Neural crest cell (in vitro differentiated cells): ENCODE data around the gene EIF1AX. TPM values are rescaled to one million over a fixed set of nuclear protein-coding genes. Genes with fewer than 3 reads are reported as not detected.
A peak's percentile ranks its signal among the peaks of the same experiment; 100 is the strongest.

Experiments
- DNase-seq: peaks from one replicate; pipeline ENCODE4 v3.0.0; 2021; ENCODE audit warnings: low read depth, mixed read lengths, low spot score
- H3K27ac Mint-ChIP-seq: one replicate; pipeline ENCODE4 v1.8.0; 2021; ENCODE audit warnings: mild to moderate bottlenecking, mixed read lengths; ENCODE audit not compliant: unreplicated experiment
- H3K27me3 Mint-ChIP-seq: 2 replicates; pipeline ENCODE4 v1.8.0; 2021; ENCODE audit warnings: low read depth, mild to moderate bottlenecking, mixed read lengths
- H3K36me3 Mint-ChIP-seq: 2 replicates; pipeline ENCODE4 v1.8.0; 2021; ENCODE audit warnings: low read depth, mild to moderate bottlenecking, mixed read lengths
- H3K4me1 Mint-ChIP-seq: 2 replicates; pipeline ENCODE4 v1.8.0; 2021; ENCODE audit warnings: mixed read lengths
- H3K4me3 Mint-ChIP-seq: one replicate; pipeline ENCODE4 v1.8.0; 2021; ENCODE audit warnings: mild to moderate bottlenecking, mixed read lengths
- H3K9me3 Mint-ChIP-seq: 2 replicates; pipeline ENCODE4 v1.8.0; 2021; ENCODE audit warnings: mixed read lengths
- long read RNA-seq: library from polyadenylated mRNA; unstranded; transcript quantifications from one replicate; pipeline ENCODE4 v2.0.0, GENCODE V29; 2020
- total RNA-seq: library from RNA; stranded (reverse); gene quantifications from 2 replicates; pipeline ENCODE4 v1.2.1, GENCODE V29; 2021
- TF ChIP-seq, protein P1 (sequence below): fragments of 200-600 bp; sonication (generic); conservative IDR thresholded peaks from 2 replicates; pipeline ENCODE4 v1.5.0; 2021; ENCODE audit warnings: antibody characterized with exemption, mild to moderate bottlenecking

EIF1AX gene, protein sequence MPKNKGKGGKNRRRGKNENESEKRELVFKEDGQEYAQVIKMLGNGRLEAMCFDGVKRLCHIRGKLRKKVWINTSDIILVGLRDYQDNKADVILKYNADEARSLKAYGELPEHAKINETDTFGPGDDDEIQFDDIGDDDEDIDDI
- 109 and 119 TPM in 2 replicates for total RNA-seq
- long read RNA-seq, full-length matches to known transcripts, result 103 of 115 reads
- long read RNA-seq, partial matches to known transcripts, result 2 of 115 reads
- long read RNA-seq, other reads (novel, unspliced or antisense), result 10 of 115 reads

DNA sequence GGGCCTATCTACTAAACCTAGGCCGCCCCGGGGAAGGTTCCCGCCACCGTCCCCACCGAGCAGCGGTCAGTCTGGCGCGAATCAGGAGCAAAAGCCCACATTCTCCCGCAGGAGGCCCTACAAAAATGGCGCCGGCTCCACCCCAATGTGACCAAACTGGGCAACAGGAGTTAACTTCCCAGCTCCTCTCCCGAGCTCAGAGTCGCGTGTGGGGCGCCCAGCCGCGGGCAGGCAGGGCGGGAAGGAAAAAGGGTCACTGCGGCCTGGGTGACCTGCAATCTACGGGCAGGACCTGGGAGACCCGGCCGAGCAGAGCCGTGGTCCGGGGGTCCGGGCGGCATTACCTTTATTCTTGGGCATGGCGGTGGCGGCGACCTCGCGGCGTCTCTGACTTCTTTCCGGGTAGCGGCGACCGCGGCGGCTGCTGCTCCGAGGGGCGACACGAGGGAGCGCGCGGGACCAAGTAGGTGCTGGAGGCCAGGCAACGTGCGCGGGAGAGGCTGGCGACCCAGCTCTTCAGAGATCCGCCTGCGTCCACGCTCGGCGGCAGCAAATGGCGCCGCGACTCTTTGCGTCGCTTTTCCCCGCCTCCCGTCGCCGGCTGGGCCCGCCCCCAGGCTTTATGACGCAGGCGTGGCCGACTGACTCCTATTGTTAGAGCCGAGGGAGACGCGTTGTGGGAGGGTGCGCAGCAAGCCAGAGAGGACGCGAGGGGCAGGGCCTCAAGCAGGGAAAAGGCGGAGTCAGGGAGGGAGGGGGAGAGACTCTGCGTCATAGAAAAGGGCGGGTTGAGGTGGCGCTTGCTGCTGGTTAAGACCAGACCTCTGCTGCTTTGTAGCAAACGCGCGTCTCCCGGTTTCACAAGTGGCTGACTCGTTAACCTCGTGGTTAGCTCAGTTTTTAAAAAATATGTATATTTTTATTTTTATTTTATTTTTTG lies at the start of gene EIF1AX:
EIF1AX (minus strand) TSS at position 558 of the 940 bp plus-strand sequence; CDS start at position 360, 198 bp downstream.
- peak within 1 kb of the TSS; percentile 95 for H3K4me3 Mint-ChIP-seq
- H3K36me3 Mint-ChIP-seq, result peaks cover 10% of the 10 kb centered on the region
- H3K9me3 Mint-ChIP-seq, result peaks cover 3% of the 10 kb centered on the region
- TF ChIP-seq, protein P1, sequence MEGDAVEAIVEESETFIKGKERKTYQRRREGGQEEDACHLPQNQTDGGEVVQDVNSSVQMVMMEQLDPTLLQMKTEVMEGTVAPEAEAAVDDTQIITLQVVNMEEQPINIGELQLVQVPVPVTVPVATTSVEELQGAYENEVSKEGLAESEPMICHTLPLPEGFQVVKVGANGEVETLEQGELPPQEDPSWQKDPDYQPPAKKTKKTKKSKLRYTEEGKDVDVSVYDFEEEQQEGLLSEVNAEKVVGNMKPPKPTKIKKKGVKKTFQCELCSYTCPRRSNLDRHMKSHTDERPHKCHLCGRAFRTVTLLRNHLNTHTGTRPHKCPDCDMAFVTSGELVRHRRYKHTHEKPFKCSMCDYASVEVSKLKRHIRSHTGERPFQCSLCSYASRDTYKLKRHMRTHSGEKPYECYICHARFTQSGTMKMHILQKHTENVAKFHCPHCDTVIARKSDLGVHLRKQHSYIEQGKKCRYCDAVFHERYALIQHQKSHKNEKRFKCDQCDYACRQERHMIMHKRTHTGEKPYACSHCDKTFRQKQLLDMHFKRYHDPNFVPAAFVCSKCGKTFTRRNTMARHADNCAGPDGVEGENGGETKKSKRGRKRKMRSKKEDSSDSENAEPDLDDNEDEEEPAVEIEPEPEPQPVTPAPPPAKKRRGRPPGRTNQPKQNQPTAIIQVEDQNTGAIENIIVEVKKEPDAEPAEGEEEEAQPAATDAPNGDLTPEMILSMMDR, result no peak
- peaks cover 16% of the 10 kb centered on the region for H3K4me1 Mint-ChIP-seq
- DNase-seq, result peak; percentile 81
- H3K27ac Mint-ChIP-seq, result peak within 1 kb of the TSS; percentile 95
- H3K27me3 Mint-ChIP-seq, result no peaks in the 10 kb centered on the region

DNA sequence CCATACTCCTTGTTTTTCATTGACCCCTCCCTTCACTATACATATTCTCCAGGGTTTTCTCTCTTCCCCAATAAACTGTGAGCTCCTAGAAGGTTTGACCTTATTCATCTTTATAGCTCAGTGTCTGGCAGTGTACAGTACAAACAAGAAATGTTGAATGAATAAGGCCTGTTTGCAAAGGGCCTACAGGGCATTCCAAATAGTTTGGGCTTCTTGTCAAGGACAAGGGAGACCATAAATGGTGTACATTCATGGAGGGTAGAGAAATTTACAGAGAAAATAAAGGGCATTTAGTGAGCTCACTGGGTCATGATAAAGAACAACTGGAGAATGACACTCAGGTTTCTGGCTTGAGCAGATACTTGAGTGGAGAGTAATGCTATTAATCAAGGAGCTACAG lies 47.5 kb upstream of the EIF1AX start:
- TF ChIP-seq, protein P1, result no peak
- Mint-ChIP-seq H3K4me1 (peaks cover 7% of the 10 kb centered on the region), H3K27me3 (no peaks in the 10 kb centered on the region), H3K9me3 (peaks cover 3% of the 10 kb centered on the region), H3K27ac (no peak overlapping the region), H3K4me3 (no peak overlapping the region), H3K36me3 (peaks cover 21% of the 10 kb centered on the region)
- no peak for DNase-seq

DNA sequence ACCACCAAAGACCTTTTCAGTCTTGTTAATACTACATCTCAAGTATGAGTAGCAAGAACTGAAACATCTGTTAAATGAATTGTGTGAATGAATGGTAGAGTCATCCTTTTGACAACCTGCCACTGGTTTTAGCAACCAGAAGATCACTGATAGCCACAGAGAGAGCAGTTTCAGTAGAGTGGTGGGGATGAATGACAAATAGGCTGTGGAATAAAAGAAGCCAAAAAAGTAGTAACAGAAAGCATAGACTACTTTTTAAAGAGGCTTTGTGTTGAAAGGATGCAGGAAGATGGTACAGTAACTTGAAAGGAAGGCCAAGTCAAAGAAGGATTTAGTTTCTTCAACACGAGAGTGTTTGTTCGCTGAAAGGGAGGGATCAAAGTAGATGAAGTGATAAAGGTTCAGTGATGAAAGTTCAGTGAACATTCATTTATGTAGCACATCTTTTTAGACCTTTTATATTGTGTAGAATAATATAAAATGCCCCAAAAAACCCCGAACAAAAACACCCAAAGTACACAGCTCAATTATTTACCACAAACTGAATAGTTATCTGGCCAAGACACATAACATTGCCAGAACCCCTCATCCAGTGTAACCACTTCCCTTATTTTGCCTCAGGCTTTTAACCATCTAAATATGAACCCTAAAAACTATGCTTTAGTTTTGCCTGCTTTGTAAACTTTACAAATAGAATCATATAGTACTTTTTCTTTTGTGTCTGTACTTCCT lies 40.1 kb upstream of the EIF1AX start:
- Mint-ChIP-seq H3K4me1 (no peaks in the 10 kb centered on the region), H3K4me3 (no peak overlapping the region), H3K27me3 (no peaks in the 10 kb centered on the region), H3K9me3 (no peaks in the 10 kb centered on the region), H3K27ac (no peak overlapping the region), H3K36me3 (peaks cover 15% of the 10 kb centered on the region)
- DNase-seq, result no peak
- TF ChIP-seq, protein P1, result no peak

DNA sequence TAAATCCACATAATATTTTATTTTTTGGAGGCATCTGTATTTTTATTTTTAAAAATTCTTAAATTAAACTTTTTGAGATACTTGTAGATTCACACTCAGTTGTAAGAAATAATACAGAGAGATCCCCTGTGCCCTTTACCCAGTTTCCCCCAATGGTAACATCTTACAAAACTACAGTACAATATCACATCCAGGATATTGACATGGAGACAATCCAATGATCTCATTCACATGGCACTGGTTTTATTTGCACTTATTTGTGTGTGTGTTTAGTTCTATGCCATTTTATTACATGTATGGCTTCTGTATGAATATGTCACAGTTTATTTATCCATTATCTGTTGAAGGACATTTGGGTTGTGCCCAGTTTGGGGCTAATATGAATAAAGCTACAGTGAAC lies 35.5 kb upstream of the EIF1AX start:
- TF ChIP-seq, protein P1, result no peak
- Mint-ChIP-seq H3K27ac (no peak overlapping the region), H3K4me1 (no peaks in the 10 kb centered on the region), H3K36me3 (peaks cover 9% of the 10 kb centered on the region), H3K27me3 (no peaks in the 10 kb centered on the region), H3K9me3 (no peaks in the 10 kb centered on the region), H3K4me3 (no peak overlapping the region)
- DNase-seq, result no peak

DNA sequence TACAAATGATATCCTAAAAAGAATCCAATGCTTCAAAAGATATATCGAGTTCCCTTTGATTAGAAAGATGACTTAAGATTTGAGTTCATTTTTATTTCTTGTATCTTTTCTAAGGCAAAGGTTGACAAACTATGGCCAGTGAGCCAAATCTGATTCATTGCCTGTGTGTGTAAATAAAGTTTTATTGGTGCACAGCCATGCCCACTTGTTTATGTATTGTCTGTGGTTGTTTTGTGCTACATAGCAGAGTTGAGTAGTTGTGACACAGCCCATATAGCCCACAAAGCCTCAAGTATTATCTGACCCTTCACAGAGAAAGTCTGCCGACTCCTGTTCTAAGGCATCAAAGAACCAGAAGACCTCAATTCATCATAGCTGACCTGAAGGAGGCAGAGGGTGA lies 32.2 kb upstream of the EIF1AX start:
- no peaks in the 10 kb centered on the region for H3K4me1 Mint-ChIP-seq
- H3K36me3 Mint-ChIP-seq, result peaks cover 2% of the 10 kb centered on the region
- no peak overlapping the region for H3K27ac Mint-ChIP-seq
- no peaks in the 10 kb centered on the region for H3K27me3 Mint-ChIP-seq
- TF ChIP-seq, protein P1, result no peak
- no peaks in the 10 kb centered on the region for H3K9me3 Mint-ChIP-seq
- no peak overlapping the region for H3K4me3 Mint-ChIP-seq
- DNase-seq, result no peak
